Measurements from ENCODE around the gene CPM.
"Not testable (repeated sequence)": the region's sequence is repeated elsewhere in the genome, so short reads cannot be mapped to it uniquely, and the experiment has no call there.

The CPM gene

DNA sequence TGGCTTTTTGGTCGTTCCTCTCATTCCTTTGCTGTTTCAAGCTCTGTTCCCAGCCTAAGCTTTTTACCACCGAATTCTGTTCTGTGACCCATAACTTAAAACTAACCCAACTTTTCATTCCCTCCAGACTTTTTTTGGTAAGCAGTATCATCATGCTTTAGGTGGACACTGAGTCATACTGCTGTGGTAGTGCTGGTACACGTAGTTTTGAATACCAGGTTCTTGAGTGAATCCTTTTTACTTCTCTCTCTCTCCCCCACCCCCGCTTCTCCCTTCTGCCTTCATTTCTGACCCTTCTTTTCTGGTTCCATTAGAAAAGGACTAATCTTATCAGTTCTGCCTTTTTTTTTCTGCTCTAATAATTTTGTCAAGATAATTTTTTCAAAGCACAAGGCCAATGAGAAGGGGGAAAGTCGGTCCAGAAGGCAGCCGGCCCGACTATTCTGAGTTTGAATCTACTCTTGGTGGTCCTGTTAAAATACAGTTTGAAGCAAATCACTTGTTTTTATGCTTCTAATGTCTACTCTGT lies 127.3 kb downstream of the CPM start:
- peaks cover 20% of the 10 kb centered on the region for H3K4me1 Mint-ChIP-seq
- TF ChIP-seq, protein P1, sequence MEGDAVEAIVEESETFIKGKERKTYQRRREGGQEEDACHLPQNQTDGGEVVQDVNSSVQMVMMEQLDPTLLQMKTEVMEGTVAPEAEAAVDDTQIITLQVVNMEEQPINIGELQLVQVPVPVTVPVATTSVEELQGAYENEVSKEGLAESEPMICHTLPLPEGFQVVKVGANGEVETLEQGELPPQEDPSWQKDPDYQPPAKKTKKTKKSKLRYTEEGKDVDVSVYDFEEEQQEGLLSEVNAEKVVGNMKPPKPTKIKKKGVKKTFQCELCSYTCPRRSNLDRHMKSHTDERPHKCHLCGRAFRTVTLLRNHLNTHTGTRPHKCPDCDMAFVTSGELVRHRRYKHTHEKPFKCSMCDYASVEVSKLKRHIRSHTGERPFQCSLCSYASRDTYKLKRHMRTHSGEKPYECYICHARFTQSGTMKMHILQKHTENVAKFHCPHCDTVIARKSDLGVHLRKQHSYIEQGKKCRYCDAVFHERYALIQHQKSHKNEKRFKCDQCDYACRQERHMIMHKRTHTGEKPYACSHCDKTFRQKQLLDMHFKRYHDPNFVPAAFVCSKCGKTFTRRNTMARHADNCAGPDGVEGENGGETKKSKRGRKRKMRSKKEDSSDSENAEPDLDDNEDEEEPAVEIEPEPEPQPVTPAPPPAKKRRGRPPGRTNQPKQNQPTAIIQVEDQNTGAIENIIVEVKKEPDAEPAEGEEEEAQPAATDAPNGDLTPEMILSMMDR (IDR thresholded peaks at IDR 0.05; ENCODE audit: unreplicated experiment in 3 of 3): no peak
- peaks cover 3% of the 10 kb centered on the region for H3K27me3 Mint-ChIP-seq (ENCODE audit: low read depth)
- H3K27ac Mint-ChIP-seq: no peak overlapping the region
- no peaks in the 10 kb centered on the region for H3K9me3 Mint-ChIP-seq
- no peak overlapping the region for H3K4me3 Mint-ChIP-seq
- H3K36me3 Mint-ChIP-seq (ENCODE audit: low read depth): peaks cover 11% of the 10 kb centered on the region

DNA sequence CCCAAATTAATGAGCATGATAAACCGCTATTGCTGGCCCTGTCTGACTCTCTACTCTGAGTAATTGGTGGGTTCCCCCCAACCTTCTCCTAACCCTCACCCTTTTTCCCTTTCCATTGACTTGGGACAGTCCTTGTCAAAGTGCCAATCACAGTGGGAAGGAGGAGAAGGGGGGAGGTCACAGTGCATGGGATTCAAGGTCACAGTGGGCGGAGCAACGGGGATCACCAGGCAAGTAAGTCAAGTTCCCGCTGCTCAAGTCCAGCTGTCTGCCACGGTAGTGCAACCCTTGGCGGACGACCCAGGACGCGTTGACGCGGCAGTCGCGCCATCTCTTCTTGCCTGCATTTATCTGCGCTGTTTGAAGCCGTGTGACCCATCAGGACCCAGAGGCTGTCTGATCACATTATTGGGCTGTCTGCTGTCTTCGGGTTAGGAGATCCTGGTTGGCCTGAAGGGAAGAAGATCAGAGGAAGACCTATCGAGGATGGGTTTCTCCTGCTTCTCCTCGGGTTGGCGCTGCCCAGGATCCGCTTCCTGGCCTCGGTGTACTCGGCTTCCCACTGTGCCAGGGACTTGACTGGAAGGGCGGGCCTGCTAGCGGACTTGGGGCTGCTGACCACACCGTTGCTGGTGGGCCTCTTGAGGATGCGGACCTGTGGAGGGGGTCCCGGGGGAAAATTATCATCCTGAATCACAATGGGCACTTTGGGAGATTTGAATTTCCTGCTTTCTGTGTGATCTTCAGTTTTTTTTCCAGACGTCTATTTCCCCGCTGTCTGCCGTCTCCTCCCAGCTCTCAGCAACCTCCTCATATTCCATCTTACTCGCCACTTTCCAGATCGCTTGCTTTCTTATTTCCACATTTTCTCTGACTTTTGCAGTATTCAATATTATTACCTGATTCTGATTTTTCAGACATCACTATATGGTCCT lies 128.0 kb downstream of the CPM start:
- H3K9me3 Mint-ChIP-seq: no peaks in the 10 kb centered on the region
- H3K4me1 Mint-ChIP-seq: peaks cover 20% of the 10 kb centered on the region
- TF ChIP-seq, protein P1 (IDR thresholded peaks at IDR 0.05; ENCODE audit: unreplicated experiment in 3 of 3): no peak
- H3K4me3 Mint-ChIP-seq: no peak overlapping the region
- H3K27ac Mint-ChIP-seq: peak overlapping the region in 1 of 3 experiments; percentile 58
- peaks cover 9% of the 10 kb centered on the region for H3K36me3 Mint-ChIP-seq (ENCODE audit: low read depth)
- peaks cover 6% of the 10 kb centered on the region for H3K27me3 Mint-ChIP-seq (ENCODE audit: low read depth)

DNA sequence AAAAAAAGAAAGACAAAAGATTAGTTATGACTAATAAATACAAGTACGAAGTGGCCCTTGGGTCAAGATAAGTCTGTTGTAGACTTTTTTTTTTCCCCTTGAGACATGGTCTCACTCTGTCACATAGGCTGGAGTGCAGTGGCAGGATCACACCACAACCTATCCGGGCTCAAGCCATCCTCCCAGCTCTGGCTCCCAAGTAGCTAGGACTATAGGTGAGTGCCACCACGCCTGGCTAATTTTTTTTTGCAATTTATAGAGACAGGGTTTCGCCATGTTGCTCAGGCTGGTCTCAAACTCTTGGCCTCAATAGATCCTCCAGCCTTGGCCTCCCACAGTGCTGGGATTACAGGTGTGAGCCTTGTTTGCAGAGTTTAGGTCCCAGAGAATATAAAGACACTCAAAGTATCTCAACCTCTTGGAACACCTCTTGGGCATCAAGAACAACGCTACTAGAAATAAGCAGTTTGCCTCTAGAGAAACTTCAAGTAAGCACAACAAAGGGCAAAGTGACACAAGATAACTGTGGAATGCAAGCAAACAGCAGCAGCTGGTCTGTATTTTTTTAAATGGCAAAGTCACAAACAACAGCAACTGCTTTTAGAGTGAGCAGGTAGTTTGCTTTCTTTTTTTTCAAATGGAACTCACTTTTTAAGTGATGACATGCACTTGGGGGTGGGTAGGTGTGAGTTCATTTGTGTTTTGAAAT lies 128.9 kb downstream of the CPM start:
- Mint-ChIP-seq H3K4me1 (peaks cover 19% of the 10 kb centered on the region), H3K9me3 (no peaks in the 10 kb centered on the region), H3K27ac (peak overlapping the region in 2 of 3 experiments; percentile 34 to 58), H3K36me3 (ENCODE audit: low read depth) (peaks cover 5% of the 10 kb centered on the region), H3K4me3 (peak overlapping the region in 2 of 3 experiments; percentile 27 to 56), H3K27me3 (ENCODE audit: low read depth) (peaks cover 7% of the 10 kb centered on the region)
- TF ChIP-seq, protein P1 (IDR thresholded peaks at IDR 0.05; ENCODE audit: unreplicated experiment in 3 of 3): no peak

DNA sequence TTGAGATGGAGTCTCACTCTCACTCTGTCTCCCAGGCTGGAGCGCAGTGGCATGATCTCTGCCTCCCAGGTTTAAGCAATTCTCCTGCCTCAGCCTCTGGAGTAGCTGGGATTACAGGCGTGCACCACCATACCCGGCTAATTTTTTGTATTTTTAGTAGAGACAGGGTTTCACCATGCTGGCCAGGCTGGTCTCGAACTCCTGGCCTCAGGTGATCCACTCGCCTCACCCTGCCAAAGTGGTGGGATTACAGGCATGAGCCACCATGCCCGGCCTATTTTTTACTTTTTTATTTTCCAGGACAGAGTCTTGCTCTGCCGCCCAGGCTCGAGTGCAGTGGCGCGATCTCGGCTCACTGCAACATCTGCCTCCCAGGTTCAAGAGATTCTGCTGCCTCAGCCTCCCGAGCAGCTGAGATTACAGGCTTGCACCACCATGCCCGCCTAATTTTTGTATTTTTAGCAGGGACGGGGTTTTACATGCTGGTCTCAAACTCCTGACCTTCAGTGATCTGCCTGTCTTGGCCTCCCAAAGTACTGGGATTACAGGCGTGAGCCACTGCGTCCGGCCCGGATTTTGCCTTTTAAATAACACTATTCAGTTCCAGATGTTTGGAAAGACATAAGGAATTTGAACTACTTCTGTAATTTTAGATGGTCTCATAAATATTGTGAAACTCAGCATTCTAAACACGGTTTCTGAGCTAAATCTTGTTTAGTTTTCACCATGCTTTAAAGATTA lies 129.9 kb downstream of the CPM start:
- H3K36me3 Mint-ChIP-seq (ENCODE audit: low read depth); H3K27ac Mint-ChIP-seq; H3K9me3 Mint-ChIP-seq; H3K27me3 Mint-ChIP-seq (ENCODE audit: low read depth); H3K4me3 Mint-ChIP-seq: not testable (repeated sequence)
- H3K4me1 Mint-ChIP-seq: peaks cover 15% of the 10 kb centered on the region

DNA sequence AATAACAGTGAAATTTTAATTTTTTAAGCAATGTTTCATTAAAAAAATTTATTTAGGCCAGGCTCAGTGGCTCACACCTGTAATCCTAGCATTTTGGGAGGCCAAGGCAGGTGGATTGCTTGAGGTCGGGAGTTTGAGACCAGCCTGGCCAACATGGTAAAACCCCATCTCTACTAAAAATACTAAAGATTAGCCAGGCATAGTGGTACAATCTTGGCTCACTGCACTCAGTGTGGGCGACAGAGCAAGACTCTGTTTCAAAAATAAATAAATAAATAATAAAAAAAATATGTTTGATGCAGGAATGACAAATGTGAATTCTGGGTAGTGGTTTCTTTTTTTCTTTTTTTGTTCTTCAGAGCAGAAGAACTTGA lies 130.6 kb downstream of the CPM start:
- H3K4me1 Mint-ChIP-seq: peaks cover 12% of the 10 kb centered on the region
- H3K9me3 Mint-ChIP-seq; H3K36me3 Mint-ChIP-seq (ENCODE audit: low read depth); H3K4me3 Mint-ChIP-seq; H3K27ac Mint-ChIP-seq; H3K27me3 Mint-ChIP-seq (ENCODE audit: low read depth): not testable (repeated sequence)

All from nephron (organoid).